Skeletal muscle cell (primary cell): ENCODE measurements around the gene ADCY2.

Experiments
- DNase-seq: peaks from one replicate; pipeline ENCODE4 v3.0.0-alpha.2; 2010; ENCODE audit warnings: low read depth
- H3K4me3 ChIP-seq: 2 replicates; pipeline ENCODE4 v1.5.1; 2011; ENCODE audit warnings: low read depth, mild to moderate bottlenecking, control low read depth, low read length, moderate library complexity

ADCY2 gene

DNA sequence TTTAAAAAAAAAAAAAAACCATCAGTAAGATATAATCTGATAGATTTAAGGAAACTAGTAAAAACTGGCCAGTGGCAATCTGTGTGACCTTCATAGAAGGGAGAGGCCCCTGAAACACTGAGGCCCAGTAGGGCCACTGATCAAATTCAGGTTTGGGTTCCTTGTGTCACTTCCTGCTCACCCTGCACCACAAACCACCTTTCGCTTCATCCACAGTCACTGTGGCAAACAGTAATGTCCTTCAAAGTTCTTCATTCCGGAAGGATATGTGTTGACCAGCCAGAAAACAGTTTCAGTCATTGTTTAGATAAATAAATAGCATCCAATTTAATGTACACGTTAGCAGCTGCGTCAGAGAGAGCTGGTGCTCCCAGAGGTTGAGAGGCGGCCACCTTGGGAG, 232.9 kb downstream of the ADCY2 start:
- H3K4me3 ChIP-seq, result no peak overlapping the region
- no peak for DNase-seq

DNA sequence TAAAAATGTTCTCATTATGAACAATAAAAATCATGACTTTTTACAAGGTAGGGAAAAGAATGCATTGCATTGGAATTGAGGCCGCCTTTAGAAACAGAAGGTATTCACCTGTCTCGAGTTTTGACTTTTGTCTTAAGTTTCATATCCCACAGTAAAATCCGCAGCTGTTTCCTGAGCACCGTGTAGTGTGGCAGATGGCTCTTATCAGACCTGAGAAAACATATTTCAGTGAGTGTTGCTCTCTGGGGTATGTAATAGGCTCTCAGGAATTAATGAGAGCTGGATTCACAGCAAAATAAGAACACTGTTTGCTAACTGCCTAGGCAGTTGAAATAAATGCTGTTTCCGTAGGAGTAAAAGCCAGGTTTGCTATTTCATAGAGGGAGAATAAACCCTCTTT, 233.6 kb downstream of the ADCY2 start:
- no peak overlapping the region for H3K4me3 ChIP-seq
- DNase-seq, result no peak

- H3K4me3 ChIP-seq, result no peak overlapping the region
- DNase-seq, result no peak
Observed at GRCh38 chr5:7634837-7635236, 238.9 kb downstream of the ADCY2 start.

- H3K4me3 ChIP-seq, result no peak overlapping the region
- DNase-seq, result no peak
Observed at GRCh38 chr5:7638456-7638855, 242.5 kb downstream of the ADCY2 start.

DNA sequence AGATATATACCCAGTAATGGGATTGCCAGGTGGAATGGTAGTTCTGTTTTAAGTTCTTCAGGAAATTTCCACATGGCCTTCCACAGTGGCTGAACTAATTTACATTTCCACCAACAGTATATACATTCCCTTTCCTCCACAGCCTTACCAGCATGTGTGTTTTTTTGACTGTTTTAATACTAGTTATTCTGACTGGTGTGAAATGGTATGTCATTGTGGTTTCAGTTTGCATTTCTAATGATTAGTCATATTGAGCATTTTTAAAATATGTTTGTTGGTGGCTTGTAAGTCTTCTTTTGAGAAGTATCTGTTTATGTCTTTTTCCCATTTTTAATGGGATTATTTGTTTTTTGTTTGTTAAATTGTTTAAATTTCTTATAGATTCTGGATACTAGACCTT, 246.1 kb downstream of the ADCY2 start:
- no peak overlapping the region for H3K4me3 ChIP-seq
- no peak for DNase-seq

DNA sequence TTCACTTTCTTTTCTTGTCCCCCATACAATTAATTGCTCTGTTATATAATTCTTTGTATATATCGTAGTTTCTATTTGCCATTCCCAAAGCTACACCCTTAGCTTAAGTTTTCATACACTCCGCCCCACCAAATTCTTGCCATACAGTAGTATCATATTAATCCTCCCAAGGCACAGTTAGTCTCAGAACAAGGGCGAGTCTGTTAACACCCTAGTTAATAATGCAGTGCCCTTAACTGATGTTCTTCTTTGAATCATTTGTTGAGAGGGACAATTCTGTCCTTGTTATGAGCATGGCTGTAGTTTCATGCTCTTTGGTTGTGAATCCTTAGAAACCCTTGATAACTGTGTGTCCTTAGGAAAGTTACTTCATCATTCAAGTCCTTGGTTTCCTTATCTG, 248.8 kb downstream of the ADCY2 start:
- H3K4me3 ChIP-seq, result no peak overlapping the region
- DNase-seq, result no peak

GRCh38 chr5:7650755-7651154, 254.8 kb downstream of the ADCY2 start:
- no peak for DNase-seq
- no peak overlapping the region for H3K4me3 ChIP-seq

- H3K4me3 ChIP-seq, result no peak overlapping the region
- DNase-seq, result no peak
Observed at GRCh38 chr5:7653046-7653445, 257.1 kb downstream of the ADCY2 start.

DNA sequence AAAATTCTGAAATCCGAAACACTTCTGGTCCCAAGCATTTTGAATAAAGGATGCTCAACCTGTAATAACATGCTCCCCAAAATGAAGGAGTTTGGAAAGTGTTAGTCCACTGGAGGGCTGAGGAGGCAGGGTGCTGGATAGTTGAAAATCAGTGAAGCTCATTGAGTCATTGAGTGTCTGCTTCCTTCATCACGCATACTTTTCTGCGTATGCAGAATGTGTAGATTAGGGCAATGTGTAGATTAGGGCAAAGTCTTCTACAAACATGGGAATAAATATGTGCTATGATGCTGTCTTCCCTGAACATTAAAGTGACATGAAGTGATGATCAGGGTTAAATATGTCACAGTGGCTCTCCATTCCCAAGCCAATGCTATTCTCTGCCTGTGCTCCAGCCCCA, 261.2 kb downstream of the ADCY2 start:
- DNase-seq, result no peak
- no peak overlapping the region for H3K4me3 ChIP-seq

GRCh38 chr5:7659420-7659819, 263.5 kb downstream of the ADCY2 start:
- H3K4me3 ChIP-seq, result no peak overlapping the region
- no peak for DNase-seq

GRCh38 chr5:7662289-7662688, 266.4 kb downstream of the ADCY2 start:
- DNase-seq, result no peak
- H3K4me3 ChIP-seq, result no peak overlapping the region

DNA sequence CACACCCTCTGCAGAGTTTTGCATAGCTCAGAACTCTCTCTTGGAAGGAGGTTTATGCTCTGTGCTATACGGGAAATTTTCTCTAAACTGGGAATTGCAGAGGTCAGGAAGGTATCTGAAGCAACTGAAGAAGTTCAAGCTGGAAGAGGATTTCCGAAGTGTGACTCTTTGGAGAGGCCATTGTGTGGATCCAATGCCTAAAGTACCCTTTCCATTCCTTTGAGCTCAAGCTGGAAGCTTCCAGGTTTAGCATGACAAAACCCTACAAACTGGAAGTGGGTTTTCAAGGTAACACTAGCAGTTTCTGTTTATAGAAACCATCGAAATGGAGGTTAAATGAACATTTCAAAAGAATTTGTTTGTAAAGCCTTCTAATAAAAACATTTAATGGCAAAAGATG, 267.9 kb downstream of the ADCY2 start:
- H3K4me3 ChIP-seq, result no peak overlapping the region
- DNase-seq, result no peak

DNA sequence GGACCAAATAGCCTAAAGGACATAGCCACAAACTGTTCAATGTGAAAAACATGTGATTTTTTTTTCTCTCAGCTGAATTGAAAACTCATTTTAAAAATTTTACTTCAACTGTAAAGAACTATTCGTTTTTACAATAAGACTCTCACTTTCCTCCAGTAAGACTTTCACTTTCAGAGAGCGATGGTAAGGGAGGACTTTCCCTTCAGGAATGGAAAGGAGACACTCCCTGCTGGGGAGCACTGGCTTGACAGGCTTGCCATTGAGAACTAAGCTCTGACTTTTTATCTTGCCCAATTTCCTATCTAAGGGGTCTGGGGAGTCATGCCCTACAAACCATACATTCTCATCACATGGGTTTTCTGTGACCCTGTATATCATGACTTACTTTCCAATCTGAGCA, 268.3 kb downstream of the ADCY2 start:
- DNase-seq, result no peak
- no peak overlapping the region for H3K4me3 ChIP-seq

- DNase-seq, result no peak
- no peak overlapping the region for H3K4me3 ChIP-seq
Observed at GRCh38 chr5:7667216-7667767, 271.4 kb downstream of the ADCY2 start.

GRCh38 chr5:7668161-7668560, 272.2 kb downstream of the ADCY2 start:
- DNase-seq, result no peak
- H3K4me3 ChIP-seq, result no peak overlapping the region

DNA sequence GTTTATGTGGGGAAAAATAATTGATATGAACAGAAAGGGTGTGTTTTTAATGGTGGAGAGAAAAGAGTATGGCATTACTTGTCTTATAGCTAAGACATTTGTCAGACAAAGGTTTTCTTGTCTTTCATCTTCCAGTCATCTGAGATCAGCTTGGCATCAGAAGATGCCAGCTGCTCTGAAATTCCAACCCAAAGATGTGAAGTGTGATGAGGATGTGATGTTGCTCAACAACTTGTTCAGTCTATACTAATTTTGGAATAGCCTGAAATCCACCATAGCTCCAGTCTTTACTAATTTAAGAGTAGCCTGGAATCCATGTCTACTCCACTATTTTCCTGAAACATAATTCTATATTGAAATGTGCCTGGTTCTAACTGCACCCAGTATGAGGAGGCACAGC, 272.7 kb downstream of the ADCY2 start:
- DNase-seq, result no peak
- no peak overlapping the region for H3K4me3 ChIP-seq

DNA sequence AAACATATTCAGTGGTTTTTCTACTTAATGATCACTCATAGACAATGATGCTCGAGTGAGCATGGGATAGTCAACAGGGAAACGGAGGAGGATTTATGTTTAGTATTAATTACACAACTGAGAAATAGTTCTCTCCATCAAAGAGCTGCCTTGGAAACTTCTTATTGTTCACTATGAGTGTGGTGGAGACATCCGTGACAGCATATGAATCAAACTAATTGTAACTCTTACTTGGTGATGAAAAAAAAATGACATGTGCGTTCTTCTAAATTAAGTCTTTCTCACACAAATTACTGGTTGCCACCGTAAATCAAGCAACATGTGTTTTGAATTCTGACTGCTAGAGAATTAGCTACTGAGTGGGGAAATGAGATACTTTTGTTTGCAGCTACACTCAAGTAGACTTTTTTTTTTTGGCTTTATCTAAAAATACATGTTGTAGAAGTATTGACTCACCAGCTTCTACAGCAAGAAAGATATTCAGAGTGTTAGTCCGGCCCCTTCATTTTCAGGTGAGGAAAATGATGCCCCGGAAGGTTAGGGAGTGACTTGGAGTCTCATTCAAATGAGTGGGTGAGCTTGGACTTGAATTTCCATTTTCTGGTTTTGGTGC, 275.5 kb downstream of the ADCY2 start:
- DNase-seq, result no peak
- H3K4me3 ChIP-seq, result no peak overlapping the region

DNA sequence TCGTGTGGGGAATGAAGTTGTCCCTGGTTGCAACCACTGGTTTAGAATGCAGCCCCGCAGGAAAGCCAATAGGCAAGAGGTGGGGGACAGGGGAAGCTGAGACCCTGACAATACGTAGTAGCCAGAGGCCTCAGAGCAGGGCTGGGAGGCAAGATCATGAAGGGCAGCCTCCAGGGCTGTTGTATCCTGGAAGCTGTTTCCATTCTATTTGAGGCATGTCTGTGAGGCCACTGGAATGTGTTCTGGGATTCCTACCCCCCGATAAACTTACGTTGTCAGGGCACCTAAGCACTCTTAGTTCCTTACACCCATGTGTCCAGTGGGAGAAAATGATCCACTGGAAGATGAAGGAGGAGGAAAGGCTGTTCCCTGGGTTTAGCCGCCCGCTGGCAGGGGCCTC, 277.7 kb downstream of the ADCY2 start:
- DNase-seq, result no peak
- no peak overlapping the region for H3K4me3 ChIP-seq

GRCh38 chr5:7676455-7676854, 280.5 kb downstream of the ADCY2 start:
- no peak for DNase-seq
- H3K4me3 ChIP-seq, result no peak overlapping the region

GRCh38 chr5:7678030-7678429, 282.1 kb downstream of the ADCY2 start:
- no peak for DNase-seq

GRCh38 chr5:7679663-7680062, 283.7 kb downstream of the ADCY2 start:
- no peak overlapping the region for H3K4me3 ChIP-seq
- DNase-seq, result no peak

More at GRCh38 chr5:7678030-7678429, 282.1 kb downstream of the ADCY2 start:
- H3K4me3 ChIP-seq, result no peak overlapping the region

- no peak for DNase-seq
- H3K4me3 ChIP-seq, result no peak overlapping the region
Observed at GRCh38 chr5:7680260-7680659, 284.3 kb downstream of the ADCY2 start.
